Measurements from ENCODE around the gene NDC80. TPM values are rescaled to one million over a fixed set of nuclear protein-coding genes. Genes with fewer than 3 reads are reported as not detected.

NDC80 gene
- total RNA-seq, 1 donor from 2014 or later = 0.26 TPM

DNA sequence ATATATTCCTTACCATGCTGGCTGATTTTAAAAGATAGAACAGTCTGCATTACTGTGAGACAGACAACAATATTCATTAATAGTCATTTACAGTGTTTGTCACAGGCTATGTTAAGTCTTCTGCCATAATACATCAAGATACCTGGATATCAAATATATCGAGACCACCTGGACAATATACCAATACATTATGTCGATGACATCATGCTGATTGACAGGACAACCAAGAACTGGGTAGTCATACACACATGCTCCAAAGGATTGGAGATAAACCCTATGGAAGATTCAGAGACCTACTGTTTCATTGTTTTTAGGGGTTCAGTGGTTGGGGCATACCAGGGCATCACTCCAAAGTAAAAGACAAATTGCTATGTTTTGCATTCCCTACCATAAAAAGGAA, 57.6 kb downstream of the NDC80 start:
- Histone ChIP-seq H3K4me3 (ENCODE audit: low read depth, low read length) (no peak overlapping the region), H3K27me3 (ENCODE audit: control insufficient read depth, insufficient read depth, low read length) (no peaks in the 10 kb centered on the region), H3K36me3 (ENCODE audit: control insufficient read depth, insufficient read depth, low read length) (no peaks in the 10 kb centered on the region)
- DNase-seq (ENCODE audit: low read depth) = no peak
- TF ChIP-seq, protein P1, sequence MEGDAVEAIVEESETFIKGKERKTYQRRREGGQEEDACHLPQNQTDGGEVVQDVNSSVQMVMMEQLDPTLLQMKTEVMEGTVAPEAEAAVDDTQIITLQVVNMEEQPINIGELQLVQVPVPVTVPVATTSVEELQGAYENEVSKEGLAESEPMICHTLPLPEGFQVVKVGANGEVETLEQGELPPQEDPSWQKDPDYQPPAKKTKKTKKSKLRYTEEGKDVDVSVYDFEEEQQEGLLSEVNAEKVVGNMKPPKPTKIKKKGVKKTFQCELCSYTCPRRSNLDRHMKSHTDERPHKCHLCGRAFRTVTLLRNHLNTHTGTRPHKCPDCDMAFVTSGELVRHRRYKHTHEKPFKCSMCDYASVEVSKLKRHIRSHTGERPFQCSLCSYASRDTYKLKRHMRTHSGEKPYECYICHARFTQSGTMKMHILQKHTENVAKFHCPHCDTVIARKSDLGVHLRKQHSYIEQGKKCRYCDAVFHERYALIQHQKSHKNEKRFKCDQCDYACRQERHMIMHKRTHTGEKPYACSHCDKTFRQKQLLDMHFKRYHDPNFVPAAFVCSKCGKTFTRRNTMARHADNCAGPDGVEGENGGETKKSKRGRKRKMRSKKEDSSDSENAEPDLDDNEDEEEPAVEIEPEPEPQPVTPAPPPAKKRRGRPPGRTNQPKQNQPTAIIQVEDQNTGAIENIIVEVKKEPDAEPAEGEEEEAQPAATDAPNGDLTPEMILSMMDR (IDR thresholded peaks at IDR 0.05; ENCODE audit: insufficient read depth, low read length, severe bottlenecking) = no peak
- FAIRE-seq = no peak

DNA sequence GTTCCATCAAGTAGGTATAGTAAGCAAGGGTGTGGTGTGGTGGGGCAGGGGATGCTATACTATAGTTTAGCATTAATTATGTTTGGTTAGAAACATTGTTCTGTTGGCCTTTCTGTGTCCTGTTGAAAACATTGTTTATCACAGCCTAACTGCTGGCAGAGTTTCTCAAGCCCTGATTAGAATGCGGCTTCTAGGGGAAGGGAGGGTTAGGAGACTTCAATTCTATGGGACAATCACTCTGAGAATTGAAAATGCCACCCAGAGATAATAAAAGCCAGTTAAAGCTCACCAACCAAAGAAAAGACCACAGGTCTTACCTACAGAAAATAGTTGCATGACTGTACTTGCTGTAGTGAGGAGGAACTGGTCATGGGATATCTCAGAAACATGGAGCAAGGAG, 64.2 kb downstream of the NDC80 start:
- FAIRE-seq = no peak
- TF ChIP-seq, protein P1 (IDR thresholded peaks at IDR 0.05; ENCODE audit: insufficient read depth, low read length, severe bottlenecking) = no peak
- Histone ChIP-seq H3K27me3 (ENCODE audit: control insufficient read depth, insufficient read depth, low read length) (no peaks in the 10 kb centered on the region), H3K36me3 (ENCODE audit: control insufficient read depth, insufficient read depth, low read length) (no peaks in the 10 kb centered on the region), H3K4me3 (ENCODE audit: low read depth, low read length) (no peak overlapping the region)
- DNase-seq (ENCODE audit: low read depth) = no peak

DNA sequence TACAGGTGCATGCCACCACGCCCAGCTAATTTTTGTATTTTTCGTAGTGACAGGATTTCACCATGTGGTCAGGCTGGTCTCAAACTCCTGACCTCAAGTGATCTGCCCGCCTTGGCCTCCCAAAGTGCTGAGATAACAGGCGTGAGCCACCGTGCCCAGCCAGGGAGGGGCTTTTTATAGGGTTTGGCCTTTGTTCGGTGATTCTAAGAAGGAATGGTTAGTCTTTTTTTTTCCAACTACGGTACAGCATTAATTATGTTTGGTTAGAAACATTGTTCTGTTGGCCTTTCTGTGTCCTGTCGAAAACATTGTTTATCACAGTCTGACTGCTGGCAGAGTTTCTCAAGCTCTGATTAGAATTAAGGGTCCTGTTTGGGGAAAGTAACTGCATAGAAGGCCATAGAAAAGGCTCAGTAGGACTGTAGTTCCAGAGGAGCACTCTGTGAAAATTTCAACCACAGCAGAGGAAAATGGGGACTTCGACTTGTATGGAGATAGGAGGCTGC, 64.8 kb downstream of the NDC80 start:
- no peak for DNase-seq (ENCODE audit: low read depth)
- TF ChIP-seq, protein P1 (IDR thresholded peaks at IDR 0.05; ENCODE audit: insufficient read depth, low read length, severe bottlenecking) = no peak
- FAIRE-seq = no peak
- Histone ChIP-seq H3K4me3 (ENCODE audit: low read depth, low read length) (no peak overlapping the region), H3K36me3 (ENCODE audit: control insufficient read depth, insufficient read depth, low read length) (no peaks in the 10 kb centered on the region), H3K27me3 (ENCODE audit: control insufficient read depth, insufficient read depth, low read length) (no peaks in the 10 kb centered on the region)

DNA sequence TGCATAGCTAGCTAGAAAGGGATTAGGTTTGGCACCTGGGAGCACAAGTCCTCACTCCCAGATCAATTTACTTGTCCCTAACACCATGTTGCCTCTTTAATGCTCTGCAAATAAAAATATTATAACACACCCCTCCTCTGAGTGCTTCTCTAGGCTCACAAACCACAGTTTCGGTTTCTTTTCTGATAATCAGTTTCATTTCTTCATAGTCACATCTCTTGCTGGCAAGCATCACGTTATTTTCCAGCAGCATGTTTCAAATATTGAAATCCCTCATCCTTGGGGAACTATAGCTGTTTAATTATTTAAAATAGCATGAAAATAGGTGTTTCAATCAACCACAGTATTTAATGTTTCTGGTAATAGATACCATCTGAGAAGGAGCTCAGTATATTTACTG, 70.3 kb downstream of the NDC80 start:
- no peak for FAIRE-seq
- TF ChIP-seq, protein P1 (IDR thresholded peaks at IDR 0.05; ENCODE audit: insufficient read depth, low read length, severe bottlenecking) = no peak
- H3K4me3 ChIP-seq (ENCODE audit: low read depth, low read length) = no peak overlapping the region
- no peaks in the 10 kb centered on the region for H3K36me3 ChIP-seq (ENCODE audit: control insufficient read depth, insufficient read depth, low read length)
- DNase-seq (ENCODE audit: low read depth) = no peak
- no peaks in the 10 kb centered on the region for H3K27me3 ChIP-seq (ENCODE audit: control insufficient read depth, insufficient read depth, low read length)

DNA sequence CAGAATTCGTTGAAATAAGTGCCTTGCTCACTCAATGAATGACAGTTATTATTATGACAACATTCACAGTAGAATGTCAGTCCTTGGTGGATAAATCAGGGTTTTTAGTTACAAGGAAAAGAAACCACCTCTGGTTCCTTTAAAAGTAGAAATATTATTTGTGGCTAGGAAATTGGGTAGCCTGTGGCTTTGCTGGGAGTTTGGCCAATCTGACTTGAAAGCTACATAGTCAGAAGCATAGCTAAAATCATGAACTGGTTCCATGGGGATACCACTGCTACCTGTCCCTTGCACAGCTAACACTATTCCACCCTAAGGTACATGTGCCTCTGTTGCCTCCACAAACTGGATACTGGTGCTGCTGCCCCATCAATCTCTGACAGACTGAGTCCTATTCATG, 71.4 kb downstream of the NDC80 start:
- no peak for FAIRE-seq
- no peaks in the 10 kb centered on the region for H3K36me3 ChIP-seq (ENCODE audit: control insufficient read depth, insufficient read depth, low read length)
- TF ChIP-seq, protein P1 (IDR thresholded peaks at IDR 0.05; ENCODE audit: insufficient read depth, low read length, severe bottlenecking) = no peak
- H3K27me3 ChIP-seq (ENCODE audit: control insufficient read depth, insufficient read depth, low read length) = no peaks in the 10 kb centered on the region
- no peak for DNase-seq (ENCODE audit: low read depth)
- no peak overlapping the region for H3K4me3 ChIP-seq (ENCODE audit: low read depth, low read length)

DNA sequence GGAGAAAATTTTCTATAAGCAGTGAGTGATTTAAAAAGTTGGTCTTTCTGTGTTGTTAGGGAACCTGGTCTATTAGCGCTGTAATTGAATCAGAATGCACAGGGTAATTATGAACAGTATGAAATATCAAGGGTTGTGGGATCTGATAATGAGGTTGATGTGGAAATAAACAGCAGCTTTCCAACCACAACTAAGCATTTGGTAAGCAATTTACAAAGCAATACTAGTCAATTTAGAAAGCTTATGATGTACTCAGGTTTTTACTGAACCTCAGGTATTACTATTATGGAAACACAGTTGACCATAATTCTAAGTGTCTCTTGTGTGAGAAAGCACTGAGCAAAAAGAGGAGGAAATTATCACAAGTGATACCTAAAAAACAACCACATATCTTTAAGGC, 73.2 kb downstream of the NDC80 start:
- DNase-seq (ENCODE audit: low read depth) (no peak), FAIRE-seq (no peak)
- no peaks in the 10 kb centered on the region for H3K27me3 ChIP-seq (ENCODE audit: control insufficient read depth, insufficient read depth, low read length)
- no peak overlapping the region for H3K4me3 ChIP-seq (ENCODE audit: low read depth, low read length)
- no peaks in the 10 kb centered on the region for H3K36me3 ChIP-seq (ENCODE audit: control insufficient read depth, insufficient read depth, low read length)
- TF ChIP-seq, protein P1 (IDR thresholded peaks at IDR 0.05; ENCODE audit: insufficient read depth, low read length, severe bottlenecking) = no peak
